ENCODE data around the gene CWC27.

DNA sequence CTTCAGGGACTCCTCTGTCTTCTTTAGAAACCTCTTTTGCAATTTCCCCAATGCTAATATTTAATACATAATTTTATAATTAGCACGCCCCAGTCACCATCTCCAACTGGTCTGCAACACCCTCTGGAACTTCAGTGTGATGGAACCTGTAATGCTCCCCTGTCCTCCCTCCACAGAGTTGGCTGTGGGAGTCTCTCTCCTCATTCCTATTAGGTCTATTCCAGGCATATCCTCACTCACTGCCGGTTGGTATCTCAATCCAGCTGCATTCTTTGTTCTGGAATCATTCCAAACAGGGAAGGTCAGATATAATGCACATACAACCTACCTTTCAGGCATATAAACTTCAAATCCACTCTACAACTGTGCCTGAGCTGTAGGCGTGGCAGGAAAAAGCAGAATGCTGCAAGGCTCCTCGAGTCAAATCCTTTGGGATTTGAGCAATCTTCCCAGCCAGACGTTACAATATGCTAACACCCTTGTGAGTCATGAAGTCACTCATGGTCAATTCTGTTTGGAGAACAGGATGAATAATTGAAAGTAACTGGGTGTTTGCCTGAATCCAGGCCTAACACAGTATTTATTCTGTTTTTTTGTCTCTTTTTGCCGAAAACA, 293.8 kb downstream of the CWC27 start:
- TF ChIP-seq ZNF217 (CRISPR knock-in tag; IDR thresholded peaks at IDR 0.05) (no peak), HDAC2 (IDR thresholded peaks at IDR 0.05) (no peak), EZH2 (IDR thresholded peaks at IDR 0.05; ENCODE audit: borderline replicate concordance, low read depth, low read length) (no peak), NR3C1 (CRISPR knock-in tag; IDR thresholded peaks at IDR 0.05) (no peak), ZNF707 (CRISPR knock-in tag; conservative IDR thresholded peaks at IDR 0.05) (no peak), TAF1 (IDR thresholded peaks at IDR 0.05; ENCODE audit: control insufficient read depth, extremely low read depth, insufficient read depth, low read length, severe bottlenecking) (no peak), RAD51 (IDR thresholded peaks at IDR 0.05; ENCODE audit: borderline replicate concordance, low read depth) (no peak)
- TF ChIP-seq, protein P1, sequence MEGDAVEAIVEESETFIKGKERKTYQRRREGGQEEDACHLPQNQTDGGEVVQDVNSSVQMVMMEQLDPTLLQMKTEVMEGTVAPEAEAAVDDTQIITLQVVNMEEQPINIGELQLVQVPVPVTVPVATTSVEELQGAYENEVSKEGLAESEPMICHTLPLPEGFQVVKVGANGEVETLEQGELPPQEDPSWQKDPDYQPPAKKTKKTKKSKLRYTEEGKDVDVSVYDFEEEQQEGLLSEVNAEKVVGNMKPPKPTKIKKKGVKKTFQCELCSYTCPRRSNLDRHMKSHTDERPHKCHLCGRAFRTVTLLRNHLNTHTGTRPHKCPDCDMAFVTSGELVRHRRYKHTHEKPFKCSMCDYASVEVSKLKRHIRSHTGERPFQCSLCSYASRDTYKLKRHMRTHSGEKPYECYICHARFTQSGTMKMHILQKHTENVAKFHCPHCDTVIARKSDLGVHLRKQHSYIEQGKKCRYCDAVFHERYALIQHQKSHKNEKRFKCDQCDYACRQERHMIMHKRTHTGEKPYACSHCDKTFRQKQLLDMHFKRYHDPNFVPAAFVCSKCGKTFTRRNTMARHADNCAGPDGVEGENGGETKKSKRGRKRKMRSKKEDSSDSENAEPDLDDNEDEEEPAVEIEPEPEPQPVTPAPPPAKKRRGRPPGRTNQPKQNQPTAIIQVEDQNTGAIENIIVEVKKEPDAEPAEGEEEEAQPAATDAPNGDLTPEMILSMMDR (IDR thresholded peaks at IDR 0.05 in 2 of 3, conservative IDR thresholded peaks at IDR 0.05 in 1 of 3; ENCODE audit: insufficient read depth in 2 of 3, low read depth in 1 of 3, low read length in 3 of 3) = no peak
- TF ChIP-seq, protein P2, sequence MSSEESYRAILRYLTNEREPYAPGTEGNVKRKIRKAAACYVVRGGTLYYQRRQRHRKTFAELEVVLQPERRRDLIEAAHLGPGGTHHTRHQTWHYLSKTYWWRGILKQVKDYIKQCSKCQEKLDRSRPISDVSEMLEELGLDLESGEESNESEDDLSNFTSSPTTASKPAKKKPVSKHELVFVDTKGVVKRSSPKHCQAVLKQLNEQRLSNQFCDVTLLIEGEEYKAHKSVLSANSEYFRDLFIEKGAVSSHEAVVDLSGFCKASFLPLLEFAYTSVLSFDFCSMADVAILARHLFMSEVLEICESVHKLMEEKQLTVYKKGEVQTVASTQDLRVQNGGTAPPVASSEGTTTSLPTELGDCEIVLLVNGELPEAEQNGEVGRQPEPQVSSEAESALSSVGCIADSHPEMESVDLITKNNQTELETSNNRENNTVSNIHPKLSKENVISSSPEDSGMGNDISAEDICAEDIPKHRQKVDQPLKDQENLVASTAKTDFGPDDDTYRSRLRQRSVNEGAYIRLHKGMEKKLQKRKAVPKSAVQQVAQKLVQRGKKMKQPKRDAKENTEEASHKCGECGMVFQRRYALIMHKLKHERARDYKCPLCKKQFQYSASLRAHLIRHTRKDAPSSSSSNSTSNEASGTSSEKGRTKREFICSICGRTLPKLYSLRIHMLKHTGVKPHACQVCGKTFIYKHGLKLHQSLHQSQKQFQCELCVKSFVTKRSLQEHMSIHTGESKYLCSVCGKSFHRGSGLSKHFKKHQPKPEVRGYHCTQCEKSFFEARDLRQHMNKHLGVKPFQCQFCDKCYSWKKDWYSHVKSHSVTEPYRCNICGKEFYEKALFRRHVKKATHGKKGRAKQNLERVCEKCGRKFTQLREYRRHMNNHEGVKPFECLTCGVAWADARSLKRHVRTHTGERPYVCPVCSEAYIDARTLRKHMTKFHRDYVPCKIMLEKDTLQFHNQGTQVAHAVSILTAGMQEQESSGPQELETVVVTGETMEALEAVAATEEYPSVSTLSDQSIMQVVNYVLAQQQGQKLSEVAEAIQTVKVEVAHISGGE (CRISPR knock-in tag; IDR thresholded peaks at IDR 0.05) = no peak

Data from K562 (cell line).